ENCODE results near the gene OTOS. TPM values are rescaled to one million over a fixed set of nuclear protein-coding genes. Genes with fewer than 3 reads are reported as not detected.

Gene OTOS
- total RNA-seq, 2 experiments from 2014 or later = not detected

DNA sequence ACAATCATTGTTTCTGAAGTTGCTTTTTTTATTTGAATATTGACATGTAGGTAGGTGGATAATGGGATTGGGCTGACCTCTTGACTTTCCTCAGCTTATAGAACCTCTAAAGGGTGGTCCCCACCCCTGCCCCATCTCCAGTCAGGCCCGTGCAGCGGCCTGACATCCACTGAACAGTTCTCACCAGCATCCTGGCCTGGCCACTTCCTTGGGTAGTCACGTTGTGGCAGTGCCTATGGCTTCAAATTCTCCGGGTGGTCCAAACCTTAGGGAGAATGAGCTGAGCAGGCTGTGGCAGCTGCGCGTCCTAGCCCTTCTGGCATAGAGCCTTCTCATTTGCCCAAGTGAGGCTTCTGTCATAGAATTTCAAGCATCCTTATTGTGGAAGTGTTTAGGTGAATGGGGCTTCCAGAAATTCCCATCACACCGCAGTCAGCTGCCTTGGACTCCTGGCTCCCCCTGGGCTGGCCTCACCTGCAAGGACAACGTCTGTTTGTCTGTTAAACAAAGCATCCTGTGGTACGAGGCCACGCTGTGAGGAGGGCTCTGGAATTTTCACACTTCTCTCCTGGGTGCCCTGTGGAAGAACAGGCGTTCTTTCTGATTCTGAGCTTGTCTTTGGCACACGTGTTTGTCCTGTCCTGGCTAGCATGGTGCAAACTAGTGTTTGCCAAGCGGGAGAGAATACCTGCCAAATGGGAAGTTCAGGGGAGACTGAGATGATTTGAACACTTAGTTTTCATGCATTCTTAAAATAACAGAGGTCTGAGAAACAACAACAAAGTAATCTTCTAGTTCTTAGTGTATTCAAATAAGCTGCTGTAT is 31.8 kb upstream of the OTOS start:
- Mint-ChIP-seq H3K36me3 (ENCODE audit: low read depth) (no peaks in the 10 kb centered on the region), H3K4me1 (ENCODE audit: low read depth) (no peaks in the 10 kb centered on the region), H3K27me3 (peaks cover 15% of the 10 kb centered on the region), H3K27ac (no peak overlapping the region), H3K9me3 (no peaks in the 10 kb centered on the region), H3K4me3 (no peak overlapping the region)
- TF ChIP-seq, protein P1, sequence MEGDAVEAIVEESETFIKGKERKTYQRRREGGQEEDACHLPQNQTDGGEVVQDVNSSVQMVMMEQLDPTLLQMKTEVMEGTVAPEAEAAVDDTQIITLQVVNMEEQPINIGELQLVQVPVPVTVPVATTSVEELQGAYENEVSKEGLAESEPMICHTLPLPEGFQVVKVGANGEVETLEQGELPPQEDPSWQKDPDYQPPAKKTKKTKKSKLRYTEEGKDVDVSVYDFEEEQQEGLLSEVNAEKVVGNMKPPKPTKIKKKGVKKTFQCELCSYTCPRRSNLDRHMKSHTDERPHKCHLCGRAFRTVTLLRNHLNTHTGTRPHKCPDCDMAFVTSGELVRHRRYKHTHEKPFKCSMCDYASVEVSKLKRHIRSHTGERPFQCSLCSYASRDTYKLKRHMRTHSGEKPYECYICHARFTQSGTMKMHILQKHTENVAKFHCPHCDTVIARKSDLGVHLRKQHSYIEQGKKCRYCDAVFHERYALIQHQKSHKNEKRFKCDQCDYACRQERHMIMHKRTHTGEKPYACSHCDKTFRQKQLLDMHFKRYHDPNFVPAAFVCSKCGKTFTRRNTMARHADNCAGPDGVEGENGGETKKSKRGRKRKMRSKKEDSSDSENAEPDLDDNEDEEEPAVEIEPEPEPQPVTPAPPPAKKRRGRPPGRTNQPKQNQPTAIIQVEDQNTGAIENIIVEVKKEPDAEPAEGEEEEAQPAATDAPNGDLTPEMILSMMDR (IDR thresholded peaks at IDR 0.05) = no peak
- DNase-seq (no peak), ATAC-seq (no peak)
- ChIA-PET CTCF (no interaction called here), POLR2A (no interaction called here)
- intact Hi-C loops (cut with micrococcal nuclease) = no loop called here

DNA sequence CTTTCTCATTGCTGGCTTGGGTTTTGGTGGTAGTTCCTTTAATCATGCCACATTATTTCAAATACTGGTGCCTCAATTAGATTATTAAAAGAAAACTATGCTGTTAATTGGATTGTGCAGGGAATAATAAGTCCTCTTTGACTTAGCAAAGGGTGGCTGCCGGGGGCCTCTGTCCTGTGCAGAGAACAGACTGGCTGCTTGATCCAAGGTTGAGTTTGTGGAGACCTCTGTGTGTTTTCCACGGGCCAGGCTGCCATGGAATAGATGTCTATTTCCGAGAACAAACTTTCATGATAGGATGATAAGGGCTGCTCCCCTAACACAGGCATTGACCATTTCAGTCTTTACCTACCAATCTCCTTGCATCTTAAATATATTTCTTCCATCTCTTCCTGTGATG is 30.4 kb upstream of the OTOS start:
- TF ChIP-seq, protein P1 (IDR thresholded peaks at IDR 0.05) = no peak
- ATAC-seq = no peak
- Mint-ChIP-seq H3K4me1 (ENCODE audit: low read depth) (no peaks in the 10 kb centered on the region), H3K9me3 (no peaks in the 10 kb centered on the region), H3K27ac (no peak overlapping the region), H3K36me3 (ENCODE audit: low read depth) (no peaks in the 10 kb centered on the region), H3K27me3 (peaks cover 7% of the 10 kb centered on the region), H3K4me3 (no peak overlapping the region)
- ChIA-PET POLR2A (no interaction called here), CTCF (no interaction called here)
- no peak for DNase-seq
- intact Hi-C loops (cut with micrococcal nuclease) = no loop called here

GRCh38 chr2:240170354-240170735 is 29.9 kb upstream of the OTOS start:
- ChIA-PET CTCF (no interaction called here), POLR2A (no interaction called here)
- H3K9me3 Mint-ChIP-seq = no peaks in the 10 kb centered on the region
- H3K4me3 Mint-ChIP-seq = no peak overlapping the region
- TF ChIP-seq, protein P1 (IDR thresholded peaks at IDR 0.05) = no peak
- H3K36me3 Mint-ChIP-seq (ENCODE audit: low read depth) = no peaks in the 10 kb centered on the region
- H3K27ac Mint-ChIP-seq = no peak overlapping the region
- no peaks in the 10 kb centered on the region for H3K4me1 Mint-ChIP-seq (ENCODE audit: low read depth)
- no peak for DNase-seq
- intact Hi-C loops (cut with micrococcal nuclease) = no loop called here
- H3K27me3 Mint-ChIP-seq = peaks cover 7% of the 10 kb centered on the region
- no peak for ATAC-seq

DNA sequence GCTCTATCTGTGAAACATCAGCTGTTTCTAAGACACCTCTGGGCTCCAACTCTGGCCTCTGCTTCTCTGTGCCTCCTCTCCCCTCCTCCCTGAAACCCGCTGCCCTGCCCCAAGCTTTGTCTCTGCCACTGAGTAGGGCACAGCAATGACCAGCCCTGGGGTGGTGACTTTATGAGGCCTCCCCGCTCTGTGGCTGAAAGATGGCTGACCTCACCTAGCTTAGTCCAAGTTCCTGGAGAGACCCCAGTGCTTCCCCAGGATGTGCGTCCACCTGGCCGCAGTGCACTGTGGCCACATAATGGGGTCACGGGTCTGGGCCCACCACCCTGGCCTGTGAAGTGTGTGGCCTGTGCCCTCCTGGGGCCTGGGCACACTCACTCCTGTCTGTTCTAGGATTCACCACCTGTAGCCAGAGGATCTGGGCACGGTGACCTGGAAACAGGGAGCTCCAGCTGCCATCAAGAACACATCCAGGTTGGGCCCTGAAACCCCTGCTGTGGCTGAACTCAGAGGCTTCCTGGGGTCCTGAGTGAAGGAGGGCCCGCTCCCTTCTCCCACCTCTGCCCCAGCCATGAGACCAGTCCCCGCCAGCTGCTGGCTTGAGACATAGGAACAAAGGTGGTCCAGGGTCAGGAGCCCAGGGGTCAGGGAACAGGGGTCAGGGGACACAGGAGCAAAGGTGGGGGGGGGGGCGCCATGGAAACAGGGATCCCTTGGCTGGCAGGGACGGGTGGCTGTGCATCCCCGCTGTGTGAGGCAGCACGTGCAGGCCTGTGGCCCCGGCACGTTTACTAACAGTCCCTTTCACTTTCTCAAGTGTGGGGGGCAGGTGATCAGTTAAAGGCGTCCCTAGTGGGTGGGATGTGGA is 29.3 kb upstream of the OTOS start:
- Mint-ChIP-seq H3K36me3 (ENCODE audit: low read depth) (no peaks in the 10 kb centered on the region), H3K4me1 (ENCODE audit: low read depth) (no peaks in the 10 kb centered on the region), H3K9me3 (no peaks in the 10 kb centered on the region), H3K27me3 (peaks cover 7% of the 10 kb centered on the region), H3K4me3 (no peak overlapping the region), H3K27ac (no peak overlapping the region)
- ATAC-seq (no peak), DNase-seq (no peak)
- TF ChIP-seq, protein P1 (IDR thresholded peaks at IDR 0.05) = no peak
- intact Hi-C loops (cut with micrococcal nuclease) = no loop called here
- ChIA-PET CTCF (no interaction called here), POLR2A (no interaction called here)
